PC-9 (cell line): ENCODE results near the gene UVRAG. TPM values are rescaled to one million over a fixed set of nuclear protein-coding genes. Genes with fewer than 3 reads are reported as not detected.

ENCODE experiments used
- BruUV-seq: library from RNA; stranded (reverse); fragments of 400-500 nt; replicated peaks from 2 replicates; lab custom pipeline; 2021; lab: Mats Ljungman, UMichigan
- CTCF ChIA-PET: fragments of 300-600 bp; sonication (Branson Sonifier 250); formaldehyde crosslinking; loops from one replicate; lab custom pipeline; 2022; ENCODE audit warnings: antibody characterized with exemption; lab: Charles Lee
- POLR2A ChIA-PET: fragments of 300-600 bp; sonication (Branson Sonifier 250); formaldehyde crosslinking; loops from one replicate; lab custom pipeline; 2022; ENCODE audit warnings: antibody characterized with exemption; ENCODE audit not compliant: unreplicated experiment; lab: Charles Lee
- DNase-seq, 2 experiments: peaks; one replicate each; pipeline versions ENCODE4 v3.0.0 to v3.0.0-alpha.2; 2015 to 2022; ENCODE audit warnings: mixed read lengths in 1 of 2
- H2AFZ ChIP-seq: fragments of 200-600 bp; sonication (generic); 2 replicates; pipeline ENCODE4 v1.8.1; 2017; ENCODE audit warnings: antibody characterized with exemption
- H3F3A ChIP-seq: fragments of 200-600 bp; sonication (generic); 2 replicates; pipeline ENCODE4 v1.8.1; 2017; ENCODE audit warnings: antibody characterized with exemption, mild to moderate bottlenecking, low read depth; ENCODE audit not compliant: insufficient read depth
- H3K27ac ChIP-seq: fragments of 200-600 bp; sonication (generic); 2 replicates; pipeline ENCODE4 v1.6.1; 2016; ENCODE audit warnings: mixed run types
- H3K27me3 ChIP-seq: fragments of 200-600 bp; sonication (generic); 2 replicates; pipeline ENCODE4 v1.6.1; 2016; ENCODE audit warnings: low read depth, mixed run types; ENCODE audit not compliant: insufficient read depth
- H3K36me3 ChIP-seq: fragments of 200-600 bp; sonication (generic); 2 replicates; pipeline ENCODE4 v1.6.1; 2016; ENCODE audit warnings: low read depth, mixed run types
- H3K4me1 ChIP-seq: fragments of 200-600 bp; sonication (generic); replicated peaks from 2 replicates; pipeline ENCODE4 v1.6.1; 2016; ENCODE audit warnings: mixed run types; ENCODE audit not compliant: insufficient read depth
- H3K4me2 ChIP-seq: fragments of 200-600 bp; sonication (generic); 2 replicates; pipeline ENCODE4 v1.6.1; 2017; ENCODE audit warnings: mixed run types
- H3K4me3 ChIP-seq: fragments of 200-600 bp; sonication (generic); 2 replicates; pipeline ENCODE4 v1.6.1; 2016; ENCODE audit warnings: mixed run types
- H3K79me2 ChIP-seq: fragments of 200-600 bp; sonication (generic); 2 replicates; pipeline ENCODE4 v1.6.1; 2017; ENCODE audit warnings: low read depth, mixed run types
- H3K9me2 ChIP-seq: fragments of 200-600 bp; sonication (generic); 2 replicates; pipeline ENCODE4 v1.8.1; 2017; ENCODE audit warnings: mild to moderate bottlenecking; ENCODE audit not compliant: insufficient read depth
- H3K9me3 ChIP-seq: fragments of 200-600 bp; sonication (generic); 2 replicates; pipeline ENCODE4 v1.8.1; 2016; ENCODE audit warnings: low read depth; ENCODE audit not compliant: insufficient read depth
- H4K20me1 ChIP-seq: fragments of 200-600 bp; sonication (generic); 2 replicates; pipeline ENCODE4 v1.8.1; 2017; ENCODE audit not compliant: insufficient read depth
- EZH2 ChIP-seq: fragments of 200-600 bp; sonication (generic); IDR thresholded peaks from 2 replicates; pipeline ENCODE4 v1.8.0; 2017; ENCODE audit warnings: antibody characterized with exemption, low read depth
- intact Hi-C: fragments of 100-400 bp; cut with micrococcal nuclease; formaldehyde crosslinking; loops from one replicate; pipeline ENCODE4 v1.10.0; 2022; ENCODE audit not compliant: unreplicated experiment
- total RNA-seq: library from RNA; stranded (reverse); gene quantifications from 2 replicates; pipeline ENCODE4 v1.2.3, GENCODE V29; 2021
- TF ChIP-seq, protein P1 (sequence below): fragments of 200-600 bp; sonication (generic); conservative IDR thresholded peaks from 2 replicates; pipeline ENCODE4 v1.6.1; 2017; ENCODE audit warnings: mixed run types, antibody characterized with exemption, mild to moderate bottlenecking, moderate library complexity

UVRAG gene
- total RNA-seq, 1 experiment from 2014 or later = 20.4 TPM

- H3K36me3 ChIP-seq = no peaks in the 10 kb centered on the region
- no peaks in the 10 kb centered on the region for H4K20me1 ChIP-seq
- intact Hi-C loops = no loop called here
- ChIA-PET CTCF (no interaction called here), POLR2A (no interaction called here)
- no peak overlapping the region for H2AFZ ChIP-seq
- TF ChIP-seq, protein P1, sequence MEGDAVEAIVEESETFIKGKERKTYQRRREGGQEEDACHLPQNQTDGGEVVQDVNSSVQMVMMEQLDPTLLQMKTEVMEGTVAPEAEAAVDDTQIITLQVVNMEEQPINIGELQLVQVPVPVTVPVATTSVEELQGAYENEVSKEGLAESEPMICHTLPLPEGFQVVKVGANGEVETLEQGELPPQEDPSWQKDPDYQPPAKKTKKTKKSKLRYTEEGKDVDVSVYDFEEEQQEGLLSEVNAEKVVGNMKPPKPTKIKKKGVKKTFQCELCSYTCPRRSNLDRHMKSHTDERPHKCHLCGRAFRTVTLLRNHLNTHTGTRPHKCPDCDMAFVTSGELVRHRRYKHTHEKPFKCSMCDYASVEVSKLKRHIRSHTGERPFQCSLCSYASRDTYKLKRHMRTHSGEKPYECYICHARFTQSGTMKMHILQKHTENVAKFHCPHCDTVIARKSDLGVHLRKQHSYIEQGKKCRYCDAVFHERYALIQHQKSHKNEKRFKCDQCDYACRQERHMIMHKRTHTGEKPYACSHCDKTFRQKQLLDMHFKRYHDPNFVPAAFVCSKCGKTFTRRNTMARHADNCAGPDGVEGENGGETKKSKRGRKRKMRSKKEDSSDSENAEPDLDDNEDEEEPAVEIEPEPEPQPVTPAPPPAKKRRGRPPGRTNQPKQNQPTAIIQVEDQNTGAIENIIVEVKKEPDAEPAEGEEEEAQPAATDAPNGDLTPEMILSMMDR = no peak
- no peaks in the 10 kb centered on the region for H3K9me3 ChIP-seq
- no peaks in the 10 kb centered on the region for H3K27me3 ChIP-seq
- no peak for DNase-seq
- H3K9me2 ChIP-seq = no peaks in the 10 kb centered on the region
- H3K4me2 ChIP-seq = no peak overlapping the region
- peaks cover 18% of the 10 kb centered on the region for H3K79me2 ChIP-seq
- H3F3A ChIP-seq = peaks cover 7% of the 10 kb centered on the region; the same call in 1 of the 2 replicates
- H3K4me3 ChIP-seq = no peak overlapping the region
- H3K27ac ChIP-seq = no peak overlapping the region
- peaks cover 12% of the 10 kb centered on the region for H3K4me1 ChIP-seq
- BruUV-seq = no TSS peak
These were observed 30.3 kb downstream of the UVRAG start for GRCh38 chr11:75845324-75845723.

DNA sequence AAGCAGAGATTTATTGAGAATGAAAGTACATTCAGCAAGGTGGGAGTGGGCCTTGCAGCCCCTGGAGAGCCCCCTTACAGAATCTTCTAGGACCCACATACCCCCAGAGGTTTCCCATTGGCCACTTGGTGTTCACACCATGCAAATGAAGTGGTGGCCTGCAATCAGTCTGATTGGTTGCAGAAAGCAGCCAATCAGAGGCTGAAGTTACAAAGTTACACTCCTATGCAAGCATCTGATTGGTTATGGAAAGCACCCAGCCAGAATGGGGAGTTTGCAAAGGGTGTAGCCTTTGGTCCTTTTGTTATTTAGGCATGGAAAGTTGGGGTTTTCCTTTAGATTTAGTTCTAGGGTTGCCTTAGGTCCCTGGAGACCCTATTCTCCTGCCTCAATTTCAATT is 34.9 kb downstream of the UVRAG start:
- POLR2A ChIA-PET = no interaction called here
- H3K79me2 ChIP-seq = peaks cover 18% of the 10 kb centered on the region; the same call in 1 of the 2 replicates
- BruUV-seq = no TSS peak

GRCh38 chr11:75850787-75851186 is 35.8 kb downstream of the UVRAG start:
- Histone ChIP-seq H2AFZ (no peak overlapping the region), H3F3A (no peaks in the 10 kb centered on the region), H3K4me3 (no peak overlapping the region), H3K9me3 (no peaks in the 10 kb centered on the region), H3K9me2 (no peaks in the 10 kb centered on the region), H3K79me2 (0 out of 2 replicates have a peak, but pooled peaks cover 12% of the 10 kb centered on the region), H3K4me2 (no peak overlapping the region), H4K20me1 (no peaks in the 10 kb centered on the region), H3K27ac (no peak overlapping the region), H3K4me1 (no peaks in the 10 kb centered on the region), H3K36me3 (no peaks in the 10 kb centered on the region; the same call in 1 of the 2 replicates), H3K27me3 (no peaks in the 10 kb centered on the region)
- BruUV-seq = no TSS peak
- TF ChIP-seq, protein P1 = no peak
- TF ChIP-seq EZH2 = no peak
- CTCF ChIA-PET = interaction anchor here (0.7 kb wide), 1 partner anchor 145 kb away, joined by 5 read pairs; no protein-coding TSS in a partner anchor
- intact Hi-C loops = no loop called here
- POLR2A ChIA-PET = interaction anchor here (0.6 kb wide), 1 partner anchor 309 kb away, joined by 4 read pairs; no protein-coding TSS in a partner anchor
- DNase-seq = no peak

More for the DNA sequence above, 34.9 kb downstream of the UVRAG start:
- Histone ChIP-seq H3K27ac (no peak overlapping the region), H3K4me3 (no peak overlapping the region), H3K4me1 (no peaks in the 10 kb centered on the region), H3F3A (no peaks in the 10 kb centered on the region), H3K4me2 (no peak overlapping the region), H3K27me3 (no peaks in the 10 kb centered on the region), H3K36me3 (no peaks in the 10 kb centered on the region; the same call in 1 of the 2 replicates), H3K9me3 (no peaks in the 10 kb centered on the region), H2AFZ (no peak overlapping the region), H4K20me1 (no peaks in the 10 kb centered on the region), H3K9me2 (no peaks in the 10 kb centered on the region)
- intact Hi-C loops = no loop called here
- CTCF ChIA-PET = no interaction called here
- TF ChIP-seq, protein P1 = no peak
- no peak for TF ChIP-seq EZH2
- no peak for DNase-seq
